OCI-M2 (cell line): ENCODE data around the gene LDLRAP1.
"Not testable (repeated sequence)": the region's sequence is repeated elsewhere in the genome, so short reads cannot be mapped to it uniquely, and the experiment has no call there.

Experiments
- DNase-seq: peaks from one replicate; lab custom pipeline; 2025; ENCODE audit not compliant: unreplicated experiment; lab: John Stamatoyannopoulos, UW

Gene LDLRAP1, protein sequence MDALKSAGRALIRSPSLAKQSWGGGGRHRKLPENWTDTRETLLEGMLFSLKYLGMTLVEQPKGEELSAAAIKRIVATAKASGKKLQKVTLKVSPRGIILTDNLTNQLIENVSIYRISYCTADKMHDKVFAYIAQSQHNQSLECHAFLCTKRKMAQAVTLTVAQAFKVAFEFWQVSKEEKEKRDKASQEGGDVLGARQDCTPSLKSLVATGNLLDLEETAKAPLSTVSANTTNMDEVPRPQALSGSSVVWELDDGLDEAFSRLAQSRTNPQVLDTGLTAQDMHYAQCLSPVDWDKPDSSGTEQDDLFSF

DNA sequence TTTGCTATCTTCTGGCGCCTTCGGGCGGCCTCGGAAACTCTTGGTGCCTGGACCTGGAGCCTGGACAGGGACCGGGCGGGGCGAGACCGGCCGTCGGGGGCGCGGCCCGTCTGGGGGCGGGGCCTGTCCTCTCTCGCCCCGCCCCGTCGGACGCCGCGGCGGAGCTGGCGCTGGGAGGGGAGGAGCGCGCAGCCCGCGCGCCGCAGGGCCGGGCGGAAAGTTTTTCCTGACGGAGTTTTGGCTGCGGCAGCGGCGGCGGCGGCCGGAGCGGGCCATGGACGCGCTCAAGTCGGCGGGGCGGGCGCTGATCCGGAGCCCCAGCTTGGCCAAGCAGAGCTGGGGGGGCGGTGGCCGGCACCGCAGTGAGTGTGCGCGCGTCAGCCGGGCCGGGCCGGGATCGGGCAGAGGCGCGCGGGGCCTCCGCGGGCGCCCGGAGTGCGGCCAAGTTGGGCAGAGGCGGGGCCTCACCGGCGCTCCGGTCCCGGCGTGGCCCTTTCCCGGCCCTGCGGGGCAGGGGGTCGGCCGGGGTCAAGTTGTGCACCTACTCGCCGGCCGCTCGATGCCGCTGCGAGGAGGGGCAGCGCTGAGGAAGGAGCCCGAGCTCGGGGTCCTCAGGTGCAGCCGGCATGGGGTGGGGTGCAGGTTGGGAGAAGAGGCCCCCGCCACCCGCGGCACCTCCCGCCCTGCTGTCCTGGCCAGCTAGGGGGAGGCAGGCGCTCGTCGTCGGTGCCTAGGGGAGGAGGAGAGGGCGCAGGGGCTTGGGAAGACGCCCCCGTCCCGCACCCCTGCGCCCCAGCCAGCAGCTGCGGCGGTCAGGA lies at the start of gene LDLRAP1:
Gene LDLRAP1 (plus strand): TSS at position 182 of the 818 bp plus-strand sequence. CDS start 93 bp downstream, at position 275.
- DNase-seq = peak; percentile 26

DNA sequence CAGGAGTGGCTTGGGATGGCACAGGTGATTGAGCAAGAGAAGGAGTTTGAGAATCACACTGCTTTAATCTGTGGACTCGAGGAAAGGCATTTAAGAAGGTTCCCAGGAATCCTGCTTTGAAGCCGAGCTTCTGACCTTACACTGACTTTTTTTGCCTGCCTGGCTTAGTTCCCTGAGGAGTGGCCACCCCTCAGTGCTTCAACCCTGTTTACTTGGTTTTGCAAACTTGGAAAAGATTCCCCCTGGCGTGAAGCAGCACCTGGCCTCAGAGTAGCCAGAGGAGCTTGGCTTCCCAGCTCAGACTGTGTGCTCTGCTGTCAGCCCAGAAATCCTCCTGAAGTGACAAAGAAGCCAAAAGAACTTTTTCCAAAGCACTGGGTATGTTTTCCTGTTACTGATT lies 48.5 kb upstream of the LDLRAP1 start:
- no peak for DNase-seq

DNA sequence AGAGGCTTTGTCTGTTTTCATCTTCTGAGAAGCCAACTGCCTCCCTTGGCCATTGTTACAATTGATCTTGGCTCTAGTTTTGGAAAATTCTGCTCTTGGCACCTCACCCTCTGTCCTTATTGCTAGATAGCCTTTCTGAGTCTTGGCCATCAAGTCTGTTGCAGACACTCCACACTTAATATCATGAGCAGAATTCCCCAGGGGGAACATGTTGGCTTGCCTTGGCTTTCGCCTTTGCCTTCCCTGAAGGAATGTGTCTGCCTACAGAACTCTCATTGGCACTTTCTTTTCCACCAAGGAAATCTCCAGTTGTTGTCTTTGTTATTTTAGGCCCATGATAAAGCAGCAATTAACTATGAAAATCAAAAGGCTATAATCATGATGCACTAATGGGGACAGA lies 42.7 kb upstream of the LDLRAP1 start:
- DNase-seq = no peak

DNA sequence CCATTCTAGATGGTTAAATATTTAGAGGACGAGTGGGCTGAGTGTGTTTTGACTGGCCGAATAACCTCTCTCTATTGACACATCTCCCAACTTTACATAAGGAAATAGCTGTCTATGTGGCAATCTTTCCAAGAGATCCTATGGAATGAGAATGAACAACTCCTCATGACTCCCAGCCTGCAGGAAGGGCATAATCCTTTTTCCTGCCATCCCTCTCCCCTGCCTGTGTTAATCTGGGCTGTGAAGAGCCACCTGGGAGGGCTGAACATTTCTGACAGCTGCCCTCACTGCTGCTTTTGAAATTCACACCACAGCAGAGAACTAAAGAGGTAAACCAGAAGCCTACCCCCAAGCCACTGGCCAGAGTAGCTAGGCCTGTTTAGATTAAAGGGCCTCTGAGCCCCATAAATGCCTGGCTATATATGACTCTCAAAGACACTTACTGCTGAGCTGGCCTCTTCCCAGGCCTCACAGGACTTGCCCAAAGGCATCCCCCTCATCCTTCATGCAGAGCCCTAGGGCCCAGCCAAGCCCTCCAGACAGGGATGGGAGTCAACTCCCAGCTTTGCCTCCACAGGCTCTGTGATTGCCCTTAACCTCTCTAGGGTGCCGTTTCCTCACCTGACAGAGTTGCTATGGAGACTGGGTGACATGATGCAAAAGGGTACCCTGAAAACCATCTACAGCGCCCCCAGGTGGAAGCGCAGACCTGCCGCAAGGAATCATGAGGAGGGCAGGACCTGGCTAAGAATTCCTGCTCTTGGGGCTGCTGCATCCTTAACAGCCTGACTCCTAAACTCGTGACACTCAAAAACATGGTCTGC lies 42.0 kb upstream of the LDLRAP1 start:
- DNase-seq = no peak

DNA sequence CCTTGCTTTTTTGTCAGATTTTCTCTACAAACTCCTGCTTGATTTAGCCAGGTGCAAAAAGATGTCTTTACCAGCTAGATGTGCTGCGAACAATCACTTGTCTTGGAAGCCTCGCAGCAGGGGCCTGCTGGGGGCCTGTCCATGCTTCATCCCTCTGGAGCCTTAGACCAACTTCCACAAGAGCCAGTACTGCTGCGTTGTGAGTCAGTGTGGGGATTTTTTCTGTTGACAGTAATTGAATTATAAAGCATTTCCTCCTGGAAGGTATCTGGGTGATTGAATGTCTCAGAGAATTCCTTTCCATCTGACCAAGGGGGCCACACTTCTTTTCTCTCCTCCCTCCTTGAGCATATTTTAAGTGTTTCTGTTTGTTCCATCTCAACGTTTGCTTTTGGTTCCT lies 40.4 kb upstream of the LDLRAP1 start:
- DNase-seq = no peak

DNA sequence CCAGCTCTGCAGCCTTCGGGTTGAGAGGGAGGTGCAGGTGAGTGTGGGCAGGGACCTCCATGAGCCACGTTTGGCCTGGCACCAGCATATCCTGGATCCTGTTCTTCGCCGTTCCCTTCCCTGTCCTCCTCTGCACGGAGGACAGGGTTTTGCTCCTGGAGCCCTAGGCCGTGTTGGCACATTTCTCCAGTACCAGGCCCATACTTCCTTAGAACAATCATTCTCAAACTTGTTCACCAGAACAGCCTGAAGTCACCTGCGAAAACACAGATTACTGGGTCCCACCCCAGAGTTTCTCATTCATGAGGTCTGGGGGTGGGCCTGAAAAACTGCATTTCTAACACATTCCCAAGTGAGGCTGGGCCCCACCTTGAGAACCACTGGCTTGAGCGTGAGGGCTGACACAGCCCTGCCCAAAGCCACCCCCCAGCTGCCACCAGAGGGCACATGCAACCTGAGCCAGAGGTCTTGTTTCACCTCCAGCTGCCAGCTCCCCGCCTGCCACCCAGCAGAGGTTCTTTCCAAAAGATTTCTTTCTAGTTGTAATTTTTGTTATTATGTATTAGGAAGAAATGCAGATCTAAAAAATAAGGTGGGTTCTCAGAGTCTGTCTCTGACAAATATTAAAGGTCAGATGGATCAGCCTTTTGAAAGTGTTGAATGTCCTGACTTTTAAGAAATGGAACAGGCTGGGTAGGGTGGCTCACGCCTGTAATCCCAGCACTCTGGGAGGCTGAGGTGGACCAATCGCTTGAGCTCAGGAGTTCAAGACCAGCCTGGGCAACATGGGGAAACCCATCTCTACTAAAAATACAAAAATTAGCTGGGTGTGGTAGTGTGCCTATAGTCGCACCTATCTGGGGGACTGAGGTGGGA lies 39.6 kb upstream of the LDLRAP1 start:
- no peak for DNase-seq

DNA sequence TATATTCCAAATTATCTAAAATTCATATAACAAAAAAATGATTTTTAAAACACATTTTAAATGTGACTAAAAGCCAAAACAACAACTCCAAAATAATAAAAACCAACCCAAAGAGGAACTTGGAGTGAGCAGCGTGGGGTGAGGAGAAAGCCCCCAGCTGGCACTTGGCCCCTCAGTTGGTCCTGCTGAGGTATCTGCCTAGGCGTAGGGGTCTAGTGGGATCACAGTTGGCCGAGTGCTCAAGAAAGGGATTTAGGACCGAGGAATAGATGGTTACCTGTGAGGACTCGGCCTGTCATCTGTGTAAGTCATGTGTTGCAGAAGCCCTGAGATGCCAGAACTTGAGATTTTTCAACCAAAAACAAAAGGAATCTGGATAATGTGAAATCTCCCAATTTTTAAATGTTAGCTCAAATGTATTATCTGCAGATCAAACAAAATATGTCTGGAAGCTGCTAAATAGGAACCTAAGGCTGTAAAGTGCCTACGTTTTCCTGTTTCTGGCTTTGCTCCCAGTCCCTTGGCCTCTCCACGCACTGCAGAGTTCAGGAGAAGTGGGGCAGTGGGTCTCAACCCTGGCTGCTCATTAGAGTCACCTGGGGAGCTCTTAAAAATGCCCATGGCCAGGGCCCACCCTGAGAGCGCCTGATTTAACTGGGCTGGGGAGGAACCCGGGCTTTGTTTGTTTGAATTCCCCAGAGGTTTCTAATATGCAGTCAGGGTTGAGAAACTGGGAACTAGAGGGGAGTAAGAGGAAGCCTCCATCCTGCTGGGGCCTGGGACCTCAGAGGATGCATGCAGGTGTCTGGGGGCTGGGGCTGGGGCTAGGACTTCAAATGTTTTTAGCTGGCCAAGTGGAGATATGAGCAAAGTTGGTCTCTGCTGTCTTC lies 38.5 kb upstream of the LDLRAP1 start:
- no peak for DNase-seq

DNA sequence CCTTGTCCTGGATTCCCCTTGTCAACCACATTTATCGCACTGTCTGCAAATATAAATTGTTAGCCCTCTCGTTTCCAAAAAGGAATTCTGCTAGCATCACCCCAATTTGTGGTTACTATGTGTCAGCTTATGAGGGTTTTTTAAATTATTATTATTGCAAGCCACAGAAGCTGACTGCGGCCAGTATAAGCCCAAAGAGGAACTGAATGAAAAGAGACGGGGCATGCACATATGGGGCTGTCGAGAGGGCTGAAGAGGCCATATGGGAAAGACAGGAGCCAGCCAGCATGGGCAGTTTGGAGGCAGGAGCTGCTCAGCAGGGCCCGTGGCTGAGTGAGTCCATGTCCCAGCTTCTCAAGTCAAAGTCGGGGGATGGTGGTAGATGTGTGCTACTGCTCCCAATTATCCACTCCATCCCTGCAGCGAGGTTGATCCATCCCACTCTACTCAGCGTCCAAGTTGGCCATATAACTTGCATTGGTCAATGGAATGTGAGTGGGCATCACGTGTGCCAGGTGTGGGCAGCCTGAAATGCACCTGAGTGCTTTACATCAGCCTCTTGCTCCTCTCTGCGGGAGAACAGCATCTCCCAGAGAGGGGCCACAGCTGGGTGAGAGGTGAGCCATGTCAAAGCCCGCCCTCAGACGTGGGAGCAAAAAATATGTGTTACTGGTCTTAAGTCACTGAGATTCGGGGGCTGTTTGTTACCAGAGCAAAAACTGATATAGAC lies 37.6 kb upstream of the LDLRAP1 start:
- DNase-seq = no peak

DNA sequence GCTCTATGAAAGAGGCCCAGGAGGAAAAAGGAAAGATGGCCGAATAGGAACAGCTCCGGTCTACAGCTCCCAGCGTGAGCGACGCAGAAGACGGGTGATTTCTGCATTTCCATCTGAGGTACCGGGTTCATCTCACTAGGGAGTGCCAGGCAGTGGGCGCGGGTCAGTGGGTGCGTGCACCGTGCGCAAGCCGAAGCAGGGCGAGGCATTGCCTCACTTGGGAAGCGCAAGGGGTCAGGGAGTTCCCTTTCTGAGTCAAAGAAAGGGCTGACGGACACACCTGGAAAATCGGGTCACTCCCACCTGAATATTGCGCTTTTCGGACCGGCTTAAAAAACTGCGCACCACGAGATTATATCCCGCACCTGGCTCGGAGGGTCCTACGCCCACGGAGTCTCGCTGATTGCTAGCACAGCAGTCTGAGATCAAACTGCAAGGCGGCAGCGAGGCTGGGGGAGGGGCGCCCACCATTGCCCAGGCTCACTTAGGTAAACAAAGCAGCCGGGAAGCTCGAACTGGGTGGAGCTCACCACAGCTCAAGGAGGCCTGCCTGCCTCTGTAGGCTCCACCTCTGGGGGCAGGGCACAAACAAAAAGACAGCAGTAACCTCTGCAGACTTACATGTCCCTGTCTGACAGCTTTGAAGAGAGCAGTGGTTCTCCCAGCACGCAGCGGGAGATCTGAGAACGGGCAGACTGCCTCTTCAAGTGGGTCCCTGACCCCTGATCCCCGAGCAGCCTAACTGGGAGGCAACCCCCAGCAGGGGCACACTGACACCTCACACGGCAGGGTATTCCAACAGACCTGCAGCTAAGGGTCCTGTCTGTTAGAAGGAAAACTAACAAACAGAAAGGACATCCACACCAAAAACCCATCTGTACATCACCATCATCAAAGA lies 36.6 kb upstream of the LDLRAP1 start:
- not testable (repeated sequence) for DNase-seq

DNA sequence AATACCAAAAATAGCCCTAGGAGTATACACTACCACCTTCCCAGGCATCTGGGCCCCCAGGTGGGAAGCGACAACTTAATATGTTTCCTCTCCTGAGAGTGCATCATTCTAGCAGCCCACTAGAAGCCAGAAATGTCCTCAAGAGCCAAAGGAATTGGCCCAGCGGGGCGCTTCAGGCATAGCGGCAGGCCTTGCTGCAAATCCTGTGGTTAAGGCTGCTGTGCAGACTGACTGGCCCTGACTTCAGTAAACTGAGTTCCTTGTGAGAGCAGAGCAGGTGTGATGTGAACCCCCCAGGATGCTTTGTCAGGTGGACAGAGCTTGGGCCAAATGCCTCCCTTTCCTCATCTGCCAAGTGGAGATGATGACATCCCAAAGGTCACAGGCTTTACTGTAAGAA lies 29.7 kb upstream of the LDLRAP1 start:
- DNase-seq = no peak

DNA sequence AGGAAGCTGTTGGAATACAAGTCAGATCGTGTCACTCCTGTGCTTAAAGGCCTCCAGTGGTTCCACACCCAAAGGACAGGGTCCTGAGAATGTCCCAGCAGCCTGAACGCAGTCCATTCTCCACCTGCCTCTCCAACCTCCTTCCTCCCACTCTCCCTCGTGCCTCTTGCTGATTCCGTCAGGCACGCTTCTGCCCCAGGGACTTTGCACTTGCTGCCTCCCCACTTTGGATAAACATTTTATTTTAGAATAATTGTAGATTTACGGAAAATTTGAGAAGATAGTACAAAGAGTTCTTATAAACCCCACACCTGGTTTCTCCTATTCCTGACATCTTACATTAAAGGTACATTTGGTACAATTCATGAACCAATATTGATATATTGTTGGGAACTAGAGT lies 28.4 kb upstream of the LDLRAP1 start:
- DNase-seq = no peak

DNA sequence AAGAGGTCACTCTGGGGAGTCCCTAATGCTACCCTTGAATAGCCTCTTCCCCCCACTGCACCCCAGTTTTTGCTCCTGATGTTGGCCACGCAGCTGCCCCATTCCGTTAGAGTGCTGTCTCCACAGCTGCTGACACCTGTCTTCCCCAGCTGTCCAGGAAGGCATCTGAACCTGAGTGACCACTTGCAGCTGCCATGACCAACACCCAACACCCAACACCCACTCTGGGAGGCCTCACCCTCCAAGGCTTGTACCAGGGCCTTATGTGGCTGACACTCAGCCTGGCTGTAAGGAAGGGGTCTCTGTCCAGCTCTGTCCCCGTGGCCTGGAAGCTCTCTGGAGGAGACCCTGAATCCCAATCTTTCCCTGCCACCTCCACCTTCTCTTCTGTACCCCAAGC lies 26.7 kb upstream of the LDLRAP1 start:
- no peak for DNase-seq

DNA sequence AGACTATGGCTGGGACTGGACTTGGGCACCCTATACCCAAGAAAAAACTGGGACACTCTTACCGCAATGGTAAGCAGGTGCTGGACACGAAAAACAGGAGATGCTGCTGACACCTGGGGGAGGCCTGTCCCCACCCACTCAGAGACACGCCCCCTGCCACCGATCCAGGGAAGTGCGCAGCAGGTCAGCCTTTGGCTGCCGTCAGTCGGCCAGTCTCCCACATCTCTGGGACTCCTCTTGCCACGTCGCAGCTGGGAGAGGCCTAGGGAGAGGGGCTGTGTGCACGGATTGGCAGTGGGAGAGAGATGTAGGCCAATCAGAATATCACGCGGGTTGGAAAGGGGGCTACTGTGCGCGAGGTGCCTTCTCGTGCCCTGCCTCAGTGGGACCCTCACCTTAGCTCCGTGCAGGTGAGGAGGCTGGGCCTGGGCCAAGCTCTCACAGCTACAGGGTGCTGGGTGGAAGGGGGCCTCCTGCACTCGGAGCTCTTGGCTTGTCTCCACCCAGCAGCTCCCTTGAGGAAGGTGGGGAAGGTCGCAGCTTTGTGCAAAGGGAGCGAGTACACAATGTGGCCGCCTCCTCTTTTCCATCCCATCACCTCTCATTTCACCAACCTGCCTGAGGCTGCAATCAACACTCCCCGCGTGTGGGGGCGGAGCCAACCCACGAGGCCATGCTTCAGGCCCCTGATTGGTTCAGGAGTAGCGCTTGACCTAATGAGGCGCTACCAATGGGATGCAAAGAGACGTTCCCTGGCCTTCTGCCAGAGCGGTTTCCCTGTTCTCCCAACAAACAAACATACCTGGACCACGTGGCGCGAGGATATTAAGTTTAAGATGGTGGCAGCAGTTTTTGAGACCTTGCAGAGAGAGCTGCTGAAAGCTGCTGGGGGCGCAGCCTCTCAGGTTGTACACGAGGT lies 25.7 kb upstream of the LDLRAP1 start:
- no peak for DNase-seq

DNA sequence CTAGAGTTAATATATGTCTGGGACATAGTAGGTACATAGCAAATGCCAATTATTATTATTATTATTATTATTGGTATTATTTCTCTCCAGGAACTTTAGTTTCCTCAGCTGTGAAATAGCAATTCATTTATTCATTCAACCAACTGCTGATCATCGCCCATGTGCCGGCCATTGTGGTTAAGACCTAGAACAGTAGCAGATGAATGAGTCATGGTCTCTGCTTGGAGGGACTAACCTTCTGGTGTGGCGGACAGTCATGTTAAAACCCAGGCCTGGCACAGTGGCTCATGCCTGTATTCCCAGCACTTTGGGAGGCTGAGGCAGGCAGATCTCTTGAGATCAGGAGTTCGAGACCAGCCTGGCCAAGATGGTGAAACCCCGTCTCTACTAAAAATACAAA lies 23.8 kb upstream of the LDLRAP1 start:
- no peak for DNase-seq

DNA sequence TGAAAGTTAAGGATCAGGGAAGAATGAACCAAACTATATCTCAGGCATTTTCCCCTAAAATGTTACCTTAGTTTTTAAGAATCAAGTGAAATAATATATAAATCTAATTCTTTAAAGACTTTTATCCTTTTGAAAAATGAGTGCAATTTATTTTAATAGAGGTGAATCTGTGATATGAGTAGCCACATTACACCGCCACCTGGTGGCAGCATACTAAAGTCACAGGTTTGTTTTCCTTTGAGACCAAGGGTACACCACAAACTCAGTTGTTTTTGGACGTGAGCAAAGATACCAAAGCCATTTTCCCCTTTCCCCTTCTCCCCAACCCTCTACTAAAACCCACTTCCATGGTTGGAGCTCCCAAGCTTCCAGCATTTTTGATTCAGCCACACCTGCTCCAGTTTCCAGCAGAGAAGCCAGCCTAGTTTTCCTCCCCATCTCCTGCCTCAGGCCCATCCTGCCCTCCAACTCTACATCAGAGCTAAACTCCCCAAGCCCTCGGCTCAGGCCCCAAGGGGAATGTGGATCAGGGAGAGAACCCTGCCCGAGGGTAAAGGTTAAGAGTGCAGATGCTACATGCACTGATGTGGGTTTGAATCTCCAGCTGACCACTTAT lies 22.9 kb upstream of the LDLRAP1 start:
- peak; percentile 29 for DNase-seq

DNA sequence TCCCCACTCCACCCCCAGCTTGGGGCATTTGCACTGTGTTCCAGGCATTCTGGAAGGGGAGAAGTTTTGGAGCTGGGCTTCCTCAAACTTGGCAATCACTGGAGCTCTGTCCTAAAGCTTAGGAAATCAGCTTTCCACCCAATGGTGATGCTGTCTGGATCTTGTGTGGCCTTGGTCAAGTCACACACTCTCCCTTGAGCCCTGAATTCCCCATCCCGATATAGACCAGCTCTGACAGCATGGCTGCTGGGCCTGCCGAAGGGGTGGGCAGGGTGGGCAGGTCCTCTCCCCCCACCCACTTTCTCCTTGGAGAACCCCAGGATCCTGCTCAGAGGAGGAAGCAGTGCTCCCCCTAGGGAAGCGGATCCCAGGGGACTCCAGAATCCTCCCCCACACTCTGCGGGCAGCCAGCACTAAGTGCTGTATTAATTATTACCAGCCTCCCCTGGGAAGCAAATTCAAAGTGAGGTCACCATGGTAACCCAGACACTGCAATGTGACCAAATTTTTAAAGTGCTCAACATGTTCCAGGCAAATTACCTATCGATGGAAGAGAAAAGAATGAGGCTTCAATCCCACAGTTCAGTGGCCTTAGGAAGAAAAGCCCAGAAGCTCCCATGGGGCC lies 21.3 kb upstream of the LDLRAP1 start:
- no peak for DNase-seq
